Measurements from ENCODE around the gene FLYWCH2.

DNA sequence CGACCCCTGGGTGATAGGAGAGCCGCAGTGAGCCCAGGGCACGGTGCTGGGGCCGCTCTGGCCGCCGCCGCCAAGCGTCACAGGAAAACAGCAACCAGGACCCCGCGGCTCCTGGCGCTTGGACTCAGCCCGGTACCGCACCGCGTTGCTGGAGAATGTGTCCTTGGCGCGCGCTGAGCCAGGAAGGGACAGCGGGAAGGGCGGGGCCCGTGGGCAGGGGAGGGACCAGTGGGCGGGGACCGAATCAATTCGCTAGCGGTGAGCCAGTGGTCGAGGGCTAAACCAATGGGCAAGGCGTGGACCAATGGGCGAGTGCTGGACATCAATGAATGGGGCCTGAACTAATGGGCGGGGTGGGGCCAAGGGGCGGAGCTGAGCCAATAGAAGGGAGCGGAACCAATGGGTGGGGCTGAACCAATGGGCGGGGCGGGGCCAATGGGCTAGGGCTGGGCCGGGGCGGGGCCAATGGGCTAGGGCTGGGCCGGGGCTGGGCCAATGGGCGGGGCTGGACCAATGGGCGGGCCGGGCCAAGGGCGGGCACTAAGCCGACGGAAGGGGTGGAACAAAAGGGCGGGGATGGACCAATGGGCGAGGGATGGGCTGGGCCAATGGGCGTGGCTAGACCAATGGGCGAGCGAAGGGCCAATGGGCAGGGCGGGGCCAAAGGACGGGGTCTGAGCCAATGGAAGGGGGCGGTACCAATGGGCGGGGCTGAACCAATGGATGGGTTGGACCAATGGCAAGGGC lies 22.4 kb downstream of the FLYWCH2 start:
- TF ChIP-seq, protein P1, sequence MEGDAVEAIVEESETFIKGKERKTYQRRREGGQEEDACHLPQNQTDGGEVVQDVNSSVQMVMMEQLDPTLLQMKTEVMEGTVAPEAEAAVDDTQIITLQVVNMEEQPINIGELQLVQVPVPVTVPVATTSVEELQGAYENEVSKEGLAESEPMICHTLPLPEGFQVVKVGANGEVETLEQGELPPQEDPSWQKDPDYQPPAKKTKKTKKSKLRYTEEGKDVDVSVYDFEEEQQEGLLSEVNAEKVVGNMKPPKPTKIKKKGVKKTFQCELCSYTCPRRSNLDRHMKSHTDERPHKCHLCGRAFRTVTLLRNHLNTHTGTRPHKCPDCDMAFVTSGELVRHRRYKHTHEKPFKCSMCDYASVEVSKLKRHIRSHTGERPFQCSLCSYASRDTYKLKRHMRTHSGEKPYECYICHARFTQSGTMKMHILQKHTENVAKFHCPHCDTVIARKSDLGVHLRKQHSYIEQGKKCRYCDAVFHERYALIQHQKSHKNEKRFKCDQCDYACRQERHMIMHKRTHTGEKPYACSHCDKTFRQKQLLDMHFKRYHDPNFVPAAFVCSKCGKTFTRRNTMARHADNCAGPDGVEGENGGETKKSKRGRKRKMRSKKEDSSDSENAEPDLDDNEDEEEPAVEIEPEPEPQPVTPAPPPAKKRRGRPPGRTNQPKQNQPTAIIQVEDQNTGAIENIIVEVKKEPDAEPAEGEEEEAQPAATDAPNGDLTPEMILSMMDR (IDR thresholded peaks at IDR 0.05), result peak in 1 of 4 experiments; percentile 12
- TF ChIP-seq POLR2A (IDR thresholded peaks at IDR 0.05) (peak; percentile 95), POLR2AphosphoS5 (IDR thresholded peaks at IDR 0.05) (peak; percentile 96)

Data from prostate gland (tissue), 2 donors.